B cell (primary cell): ENCODE results near the gene CXADR. TPM values are rescaled to one million over a fixed set of nuclear protein-coding genes. Genes with fewer than 3 reads are reported as not detected.

ENCODE experiments used
- ATAC-seq: fragments of 200-7000 bp; cut with Tn5 transposase; one replicate; pipeline ENCODE4 v1.10.0; 2021; ENCODE audit warnings: low read depth, mild to moderate bottlenecking, moderate number of reproducible peaks, moderate library complexity
- CTCF ChIA-PET: fragments of 350-600 bp; sonication (Branson Sonifier 250); formaldehyde crosslinking; loops from one replicate; lab custom pipeline; 2021; ENCODE audit warnings: antibody characterized with exemption, inconsistent platforms; lab: Charles Lee
- POLR2A ChIA-PET: fragments of 350-600 bp; sonication (Branson Sonifier 250); formaldehyde crosslinking; loops from one replicate; lab custom pipeline; 2021; ENCODE audit warnings: antibody characterized with exemption; lab: Charles Lee
- DNase-seq: peaks from one replicate; pipeline ENCODE4 v3.0.0; 2013
- H2AFZ ChIP-seq: 2 replicates; pipeline ENCODE4 v1.6.1; 2012; ENCODE audit warnings: mild to moderate bottlenecking, low read depth, low read length; ENCODE audit not compliant: insufficient read depth, poor library complexity, severe bottlenecking
- H3K27ac ChIP-seq, 2 donors: 1 replicate in 1 of 2; 2 replicates in 1 of 2; pipeline ENCODE4 v1.5.1; 2012 to 2013; ENCODE audit warnings: low read length in 2 of 2, mild to moderate bottlenecking in 2 of 2, moderate library complexity in 1 of 2
- H3K27me3 ChIP-seq, 4 experiments: fragments of 200-600 bp in 1 of 4; sonication (generic) in 1 of 4; replicated peaks in 1 of 4; 1 replicate in 2 of 4; 2 replicates in 2 of 4; pipeline versions ENCODE4 v1.6.1 to v1.7.0; 2013 to 2016; ENCODE audit warnings: low read length in 3 of 4, mild to moderate bottlenecking in 2 of 4, mixed read lengths in 1 of 4, moderate library complexity in 1 of 4; ENCODE audit not compliant: insufficient read depth in 4 of 4, control insufficient read depth in 3 of 4; ENCODE audit errors: control extremely low read depth in 1 of 4
- H3K36me3 ChIP-seq, 2 experiments: replicated peaks in 1 of 2; 1 replicate in 1 of 2; 2 replicates in 1 of 2; pipeline versions ENCODE4 v1.6.1 to v1.7.1; 2013; ENCODE audit warnings: low read length in 1 of 2; ENCODE audit not compliant: insufficient read depth in 2 of 2, control insufficient read depth in 1 of 2; ENCODE audit errors: control extremely low read depth in 1 of 2, extremely low read depth in 1 of 2
- H3K4me1 ChIP-seq, 2 donors: fragments of 200-600 bp in 1 of 2; sonication (generic) in 1 of 2; 1 replicate in 1 of 2; 2 replicates in 1 of 2; pipeline versions ENCODE4 v1.5.1 to v1.6.1; 2013 to 2017; ENCODE audit warnings: low read length in 2 of 2; ENCODE audit not compliant: control insufficient read depth in 2 of 2, insufficient read depth in 2 of 2
- H3K4me2 ChIP-seq: replicated peaks from 2 replicates; pipeline ENCODE3; 2012; ENCODE audit warnings: mild to moderate bottlenecking, low read depth, low read length; ENCODE audit not compliant: poor library complexity, severe bottlenecking
- H3K4me3 ChIP-seq, 5 experiments: fragments of 200-600 bp in 1 of 5; sonication (generic) in 1 of 5; 1 replicate in 3 of 5; 2 replicates in 2 of 5; pipeline versions ENCODE4 v1.5.1 to v1.7.0; 2011 to 2016; ENCODE audit warnings: low read length in 4 of 5, mild to moderate bottlenecking in 4 of 5, low read depth in 2 of 5, control low read depth in 1 of 5, moderate library complexity in 1 of 5; ENCODE audit not compliant: insufficient read depth in 1 of 5; ENCODE audit errors: control extremely low read depth in 1 of 5, extremely low read depth in 1 of 5
- H3K79me2 ChIP-seq: fragments of 200-600 bp; sonication (generic); one replicate; pipeline ENCODE4 v1.6.0; 2016; ENCODE audit warnings: low read length; ENCODE audit not compliant: control insufficient read depth, insufficient read depth
- H3K9ac ChIP-seq: fragments of 200-600 bp; sonication (generic); 2 replicates; pipeline ENCODE4 v1.6.1; 2017; ENCODE audit warnings: mild to moderate bottlenecking, low read length, moderate library complexity
- H3K9me3 ChIP-seq, 3 donors: one replicate each; pipeline versions ENCODE4 v1.6.1 to v1.7.1; 2013; ENCODE audit warnings: low read length in 2 of 3; ENCODE audit not compliant: control insufficient read depth in 2 of 3, insufficient read depth in 1 of 3; ENCODE audit errors: control extremely low read depth in 1 of 3
- H4K20me1 ChIP-seq: 2 replicates; pipeline ENCODE4 v1.6.0; 2012; ENCODE audit warnings: mild to moderate bottlenecking, low read length; ENCODE audit not compliant: insufficient read depth, control insufficient read depth, poor library complexity, severe bottlenecking
- H3K27ac Mint-ChIP-seq: one replicate; pipeline ENCODE4 v1.8.0; 2021; ENCODE audit warnings: mixed read lengths
- H3K27me3 Mint-ChIP-seq: one replicate; pipeline ENCODE4 v1.8.0; 2021; ENCODE audit warnings: mixed read lengths
- H3K4me1 Mint-ChIP-seq: one replicate; pipeline ENCODE4 v1.8.0; 2021; ENCODE audit warnings: mixed read lengths
- H3K4me3 Mint-ChIP-seq: one replicate; pipeline ENCODE4 v1.8.0; 2021; ENCODE audit warnings: mixed read lengths
- H3K9me3 Mint-ChIP-seq: one replicate; pipeline ENCODE4 v1.8.0; 2022; ENCODE audit warnings: mixed read lengths; ENCODE audit not compliant: insufficient read depth
- CTCF ChIP-seq: fragments of 200-600 bp; IDR thresholded peaks from one replicate; pipeline ENCODE4 v1.8.0; 2022; ENCODE audit warnings: antibody characterized with exemption, mild to moderate bottlenecking
- EZH2 ChIP-seq: IDR thresholded peaks from 2 replicates; pipeline ENCODE4 v1.6.1; 2012; ENCODE audit warnings: borderline replicate concordance, low read depth, mild to moderate bottlenecking, moderate library complexity, low read length; ENCODE audit not compliant: insufficient read depth, poor library complexity, severe bottlenecking
- WGBS: methylation state at CpG from one replicate; pipeline ENCODE4 v1.1.5; 2013; ENCODE audit warnings: missing lambda C conversion rate; ENCODE audit not compliant: insufficient coverage; 5-methylcytosine and 5-hydroxymethylcytosine counted together
- intact Hi-C: fragments of 100-400 bp; cut with micrococcal nuclease; formaldehyde crosslinking; loops from one replicate; pipeline ENCODE4 v1.10.0; 2022
- polyA plus RNA-seq: library from polyadenylated mRNA; depleted of rRNA; stranded (reverse); fragments of >200 nt; gene quantifications from 2 replicates; pipeline ENCODE4 v1.2.3, GENCODE V29; 2012
- total RNA-seq, 2 donors: library from RNA; stranded (reverse); fragments of 120-200 nt in 1 of 2; gene quantifications; 1 replicate in 1 of 2; 2 replicates in 1 of 2; pipeline versions ENCODE4 v1.2.3 to v1.2.4, GENCODE V29; 2013 to 2022

Gene CXADR
- total and polyA plus RNA-seq, 2 donors (not counting 1 experiment from before 2014, with no cell fraction given), result not detected

- no peak overlapping the region for H3K4me2 ChIP-seq
- no peaks in the 10 kb centered on the region for H3K9me3 Mint-ChIP-seq
- CTCF ChIA-PET, result no interaction called here
Measured at GRCh38 chr21:17497316-17497715, 15.5 kb upstream of the CXADR start.

GRCh38 chr21:17498586-17498985, 14.3 kb upstream of the CXADR start:
- Histone ChIP-seq H3K36me3 (no peaks in the 10 kb centered on the region), H2AFZ (no peak overlapping the region), H4K20me1 (no peaks in the 10 kb centered on the region), H3K27me3 (no peaks in the 10 kb centered on the region), H3K4me1 (no peaks in the 10 kb centered on the region), H3K9ac (no peak overlapping the region), H3K27ac (no peak overlapping the region), H3K79me2 (no peaks in the 10 kb centered on the region), H3K4me2 (no peak overlapping the region), H3K9me3 (peaks cover 0 to under 1% (median 0%) of the 10 kb centered on the region in 3 donors), H3K4me3 (no peak overlapping the region)
- H3K9me3 Mint-ChIP-seq, result no peaks in the 10 kb centered on the region
- H3K27ac Mint-ChIP-seq, result no peak overlapping the region
- CTCF ChIA-PET, result no interaction called here
- no peak overlapping the region for H3K4me3 Mint-ChIP-seq
- intact Hi-C loops, result no loop called here
- no peak for ATAC-seq
- POLR2A ChIA-PET, result no interaction called here
- H3K4me1 Mint-ChIP-seq, result no peaks in the 10 kb centered on the region
- TF ChIP-seq EZH2 (no peak), CTCF (no peak)
- 100% methylated on average over 2 of the region's 2 CpGs for WGBS
- H3K27me3 Mint-ChIP-seq, result peaks cover 10% of the 10 kb centered on the region
- DNase-seq, result no peak

More at GRCh38 chr21:17497316-17497715, 15.5 kb upstream of the CXADR start:
- no peaks in the 10 kb centered on the region for H4K20me1 ChIP-seq
- H3K36me3 ChIP-seq, result no peaks in the 10 kb centered on the region
- H3K79me2 ChIP-seq, result no peaks in the 10 kb centered on the region
- H2AFZ ChIP-seq, result no peak overlapping the region
- Mint-ChIP-seq H3K4me3 (no peak overlapping the region), H3K4me1 (no peaks in the 10 kb centered on the region), H3K27me3 (peaks cover 13% of the 10 kb centered on the region), H3K27ac (no peak overlapping the region)
- H3K4me1 ChIP-seq, result no peaks in the 10 kb centered on the region
- TF ChIP-seq EZH2 (no peak), CTCF (no peak)
- no peaks in the 10 kb centered on the region for H3K9me3 ChIP-seq
- intact Hi-C loops, result no loop called here
- ATAC-seq (no peak), DNase-seq (no peak)
- POLR2A ChIA-PET, result no interaction called here
- H3K9ac ChIP-seq, result no peak overlapping the region
- no peaks in the 10 kb centered on the region for H3K27me3 ChIP-seq
- no peak overlapping the region for H3K4me3 ChIP-seq
- no peak overlapping the region for H3K27ac ChIP-seq
